HG02840 (cell line): ENCODE data around the gene HINT2.

Experiments used
- ATAC-seq: cut with Tn5 transposase; IDR thresholded peaks from one replicate; pipeline ENCODE4 v1.9.1; 2021; ENCODE audit warnings: mild to moderate bottlenecking, moderate library complexity, moderate number of reproducible peaks; ENCODE audit not compliant: unreplicated experiment, low FRiP score

Gene HINT2

DNA sequence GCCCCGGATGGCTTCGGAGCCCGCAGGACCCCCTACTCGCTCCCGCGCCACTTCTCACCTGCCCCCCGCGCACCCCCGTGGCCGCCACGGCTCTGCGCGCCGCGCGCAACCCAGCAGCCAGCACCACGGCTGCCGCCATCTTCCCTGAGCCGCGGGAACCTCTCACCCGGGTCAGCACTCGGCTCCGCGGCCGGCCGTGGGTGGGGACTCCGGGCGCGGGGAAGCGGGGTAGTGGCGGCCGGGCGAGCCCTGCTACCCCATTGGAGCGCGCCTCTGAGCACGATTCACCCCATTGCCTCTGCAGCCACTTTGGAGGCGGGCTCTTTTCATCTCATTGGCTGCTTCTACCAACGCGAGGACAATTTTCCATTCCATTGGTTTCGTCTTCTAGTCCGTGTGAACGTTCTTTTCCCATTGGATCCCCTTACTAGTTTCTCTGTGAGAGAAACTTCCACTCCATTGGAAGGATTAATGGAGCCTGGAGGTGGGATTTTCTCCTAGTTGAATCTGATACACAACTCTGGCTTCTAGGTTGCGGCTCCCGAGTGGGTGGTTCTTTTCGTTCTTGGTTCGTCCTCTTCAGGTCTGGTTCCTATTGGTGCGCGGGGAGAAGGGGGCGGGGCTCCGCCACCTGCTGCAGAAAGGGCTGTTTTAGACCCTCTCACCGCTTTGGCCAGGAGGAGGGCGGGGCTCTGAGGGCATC lies at the start of gene HINT2:
Gene HINT2 (minus strand): TSS at position 202 of the 703 bp plus-strand sequence. CDS start 63 bp downstream, at position 139.
- peak; percentile 74 for ATAC-seq

DNA sequence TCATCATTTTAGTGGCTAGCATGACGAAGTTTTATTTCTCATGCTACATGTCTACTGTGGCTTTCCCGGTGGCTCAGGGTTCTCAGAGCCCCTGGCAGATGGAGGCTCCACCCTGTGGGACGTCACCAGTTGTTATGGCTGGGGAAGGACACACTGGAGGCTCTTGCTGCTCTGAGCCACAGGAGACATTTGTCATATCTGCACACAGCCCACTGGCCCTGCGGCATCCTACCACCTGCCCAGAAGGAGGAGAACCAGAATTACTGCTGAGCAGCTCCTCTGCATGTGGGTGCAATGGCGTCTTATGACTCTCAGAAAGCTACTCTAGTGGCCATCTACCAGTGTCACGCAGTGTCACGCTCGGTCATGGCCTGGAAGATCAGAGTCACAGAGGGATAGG lies 48.7 kb upstream of the HINT2 start:
- ATAC-seq: no peak

DNA sequence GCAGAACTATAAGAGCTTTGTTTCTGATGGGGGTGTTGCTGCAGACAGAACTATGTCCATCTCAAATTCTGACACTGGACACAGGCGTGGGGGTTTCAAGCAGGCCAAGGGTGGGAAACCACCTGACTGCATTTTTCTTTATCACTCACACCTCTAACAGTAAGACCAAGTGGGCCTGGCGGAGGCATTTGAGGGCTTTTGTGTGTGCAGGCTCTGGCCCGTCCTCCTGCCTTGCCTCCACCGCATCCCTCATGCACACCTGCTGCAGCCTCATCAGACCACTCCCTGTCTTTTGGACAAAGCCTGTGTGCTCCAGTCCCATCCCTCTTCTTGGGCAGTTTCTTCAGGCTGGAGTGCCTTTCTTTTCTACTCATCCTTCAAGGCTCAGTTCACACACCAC lies 47.5 kb upstream of the HINT2 start:
- ATAC-seq: no peak

DNA sequence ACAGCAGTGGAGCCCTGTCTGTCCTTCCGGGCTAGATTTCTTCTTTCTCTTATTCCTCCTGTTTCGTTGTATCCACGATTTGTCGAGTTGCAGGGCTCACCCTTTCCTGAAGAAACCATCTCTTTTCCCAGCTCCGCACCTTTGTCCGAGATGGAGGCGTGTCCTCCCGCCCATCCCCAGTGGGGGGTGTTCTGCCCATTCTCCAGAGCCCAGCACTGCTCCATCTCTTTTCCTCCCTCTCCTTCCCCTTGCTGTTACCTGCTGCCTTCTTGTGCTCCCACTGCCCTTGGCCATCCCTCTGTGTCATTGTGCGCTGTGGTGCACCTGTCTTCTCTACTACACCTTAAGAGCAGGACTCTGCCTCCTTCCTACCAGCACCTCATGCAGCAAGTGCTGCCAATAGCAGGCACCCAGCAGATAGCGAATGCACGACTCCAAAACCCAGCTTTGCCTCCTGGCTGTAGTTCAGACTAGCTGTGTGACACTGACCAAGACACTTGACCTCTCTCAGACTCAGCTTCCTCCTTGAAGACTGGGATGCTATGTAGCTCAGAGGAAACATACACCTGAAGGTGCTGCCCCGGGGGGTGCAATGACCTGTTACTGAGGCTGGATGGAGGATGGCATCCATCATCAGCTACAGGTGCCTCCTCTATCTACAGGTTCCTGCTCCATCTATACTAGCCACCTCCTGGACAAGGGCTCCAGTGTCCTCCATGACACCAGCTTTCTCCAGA lies 46.5 kb upstream of the HINT2 start:
- no peak for ATAC-seq

GRCh38 chr9:35859990-35860339 lies 45.1 kb upstream of the HINT2 start:
- ATAC-seq: no peak

GRCh38 chr9:35859310-35859989 lies 44.6 kb upstream of the HINT2 start:
- no peak for ATAC-seq

DNA sequence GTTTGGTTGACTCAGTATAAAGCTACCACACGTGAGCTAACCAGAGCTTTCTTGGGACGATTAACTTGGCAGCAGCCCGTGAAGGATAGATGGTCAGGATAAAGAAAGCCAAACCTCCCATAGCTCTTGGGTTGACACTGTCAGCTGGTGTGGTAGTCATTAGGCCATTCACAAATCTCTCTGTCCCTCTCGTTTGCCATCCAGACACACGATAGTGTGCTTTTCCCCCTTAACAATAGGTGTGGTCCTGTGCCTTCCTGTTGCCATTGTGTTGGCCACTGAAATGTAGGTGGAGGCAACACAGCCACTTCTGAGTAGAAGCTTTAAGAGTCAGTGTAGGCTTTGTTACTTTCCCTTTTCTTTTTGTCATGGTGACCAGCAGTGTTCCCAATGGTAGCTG lies 43.6 kb upstream of the HINT2 start:
- no peak for ATAC-seq

DNA sequence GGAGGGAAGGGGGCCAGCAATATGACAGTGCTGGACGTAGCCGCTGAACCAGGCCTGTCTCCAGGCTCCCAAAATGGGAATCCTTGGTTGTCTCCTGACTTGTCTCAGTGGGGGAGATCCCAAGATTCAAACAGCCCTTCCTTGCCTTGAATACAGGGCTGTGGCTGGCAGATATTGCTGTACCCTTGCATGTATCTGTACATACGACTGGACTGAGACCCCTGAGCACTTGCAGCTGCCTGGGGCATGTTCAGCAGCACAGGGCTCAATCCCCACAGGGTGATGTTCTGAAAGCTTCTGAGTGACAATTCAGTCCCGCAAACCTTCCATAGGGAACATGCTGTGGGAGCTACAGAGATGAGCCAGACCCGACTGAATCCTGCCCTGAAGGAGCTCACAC lies 42.0 kb upstream of the HINT2 start:
- no peak for ATAC-seq

DNA sequence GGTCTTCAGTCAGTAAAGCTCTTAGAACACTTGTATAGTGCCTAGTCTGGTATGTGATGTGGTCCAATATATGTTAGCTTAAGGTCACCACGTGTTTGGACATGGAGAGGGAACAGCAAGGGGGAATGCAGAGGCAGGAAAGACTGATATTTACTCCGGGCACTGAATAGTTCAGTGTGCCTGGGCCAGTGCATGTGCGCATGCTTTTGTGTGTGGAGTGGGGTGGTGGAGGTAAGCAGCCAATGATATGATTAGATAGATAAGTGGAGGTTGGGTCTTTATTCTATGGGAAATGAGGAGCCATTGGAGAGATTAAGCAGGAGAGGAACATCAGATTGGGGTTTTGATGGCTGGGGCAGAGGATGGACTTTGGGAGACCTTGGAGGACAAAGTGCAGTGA lies 41.4 kb upstream of the HINT2 start:
- no peak for ATAC-seq

GRCh38 chr9:35854091-35854762 lies 39.4 kb upstream of the HINT2 start:
- no peak for ATAC-seq

DNA sequence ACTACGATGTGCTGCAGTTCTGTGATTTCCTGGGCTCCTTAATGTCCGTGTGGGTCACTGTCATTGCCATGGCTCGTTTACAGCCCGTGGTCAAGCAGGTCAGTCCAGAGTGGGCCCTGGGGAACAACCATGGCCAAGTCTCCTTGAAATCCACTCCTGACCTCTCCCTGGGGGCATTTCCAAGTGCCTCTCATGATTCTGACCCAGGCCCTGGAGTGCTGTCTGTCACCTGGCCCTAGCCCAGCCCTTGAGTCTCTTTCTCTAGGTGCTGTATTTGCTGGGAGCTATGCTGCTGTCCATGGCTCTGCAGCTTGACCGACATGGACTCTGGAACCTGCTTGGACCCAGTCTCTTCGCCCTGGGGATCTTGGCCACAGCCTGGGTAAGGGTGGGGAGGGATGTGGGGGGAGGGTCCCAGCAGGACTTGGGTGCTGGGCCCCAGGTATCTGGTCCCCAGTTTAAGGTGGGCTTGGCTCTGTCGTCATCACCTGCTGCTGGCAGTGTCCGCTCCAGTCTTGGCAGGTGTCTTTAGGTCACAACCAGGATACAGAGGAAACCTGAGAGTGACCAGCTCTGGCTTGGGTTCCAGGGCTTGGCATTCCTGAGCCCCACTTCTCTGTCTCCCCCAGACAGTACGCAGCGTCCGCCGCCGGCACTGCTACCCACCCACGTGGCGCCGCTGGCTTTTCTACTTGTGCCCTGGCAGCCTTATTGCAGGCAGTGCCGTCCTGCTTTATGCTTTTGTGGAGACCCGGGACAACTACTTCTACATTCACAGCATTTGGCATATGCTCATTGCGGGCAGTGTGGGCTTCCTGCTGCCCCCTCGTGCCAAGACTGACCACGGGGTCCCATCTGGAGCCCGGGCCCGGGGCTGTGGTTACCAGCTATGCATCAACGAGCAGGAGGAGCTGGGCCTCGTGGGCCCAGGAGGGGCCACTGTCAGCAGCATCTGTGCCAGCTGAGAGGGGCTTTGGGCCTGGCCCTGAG lies 38.3 kb upstream of the HINT2 start:
- no peak for ATAC-seq

GRCh38 chr9:35852267-35852815 lies 37.5 kb upstream of the HINT2 start:
- ATAC-seq: no peak

DNA sequence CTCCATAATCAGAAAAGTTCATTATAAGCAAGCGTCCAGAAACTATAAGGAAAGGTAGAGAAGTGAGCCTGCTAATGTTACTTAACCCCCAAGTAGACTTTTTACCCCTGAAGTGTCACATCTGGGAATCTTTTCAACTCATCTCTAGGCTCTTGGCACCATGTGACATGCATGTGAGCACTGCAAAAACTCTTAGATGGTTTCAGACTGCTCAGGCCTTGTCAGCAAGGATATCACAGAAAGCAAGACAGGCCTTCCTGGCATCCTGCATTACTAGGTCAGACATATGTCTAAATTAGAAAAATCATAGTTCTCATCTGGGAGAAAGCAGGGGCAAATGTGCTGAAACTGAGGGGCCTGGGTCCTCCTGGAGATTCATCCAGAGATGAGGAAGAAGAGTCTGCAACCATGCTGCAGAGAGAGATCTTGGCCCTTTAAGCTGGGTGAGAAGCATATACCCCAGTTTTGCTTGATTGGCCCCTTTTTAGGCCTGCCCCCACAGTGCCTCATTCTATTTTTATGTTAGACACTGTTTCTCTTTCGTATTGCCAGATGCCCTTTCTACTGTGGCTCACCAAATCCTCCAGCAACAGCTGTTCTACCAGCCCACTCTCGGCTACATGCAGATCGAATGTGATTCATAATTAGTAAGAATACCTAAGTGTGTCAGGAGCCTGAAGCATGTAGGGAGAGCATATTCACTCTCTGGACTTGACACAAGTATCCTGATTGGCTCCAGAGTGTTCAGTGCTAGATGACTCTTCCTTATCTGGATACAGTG lies 33.1 kb upstream of the HINT2 start:
- peak; percentile 93 for ATAC-seq

DNA sequence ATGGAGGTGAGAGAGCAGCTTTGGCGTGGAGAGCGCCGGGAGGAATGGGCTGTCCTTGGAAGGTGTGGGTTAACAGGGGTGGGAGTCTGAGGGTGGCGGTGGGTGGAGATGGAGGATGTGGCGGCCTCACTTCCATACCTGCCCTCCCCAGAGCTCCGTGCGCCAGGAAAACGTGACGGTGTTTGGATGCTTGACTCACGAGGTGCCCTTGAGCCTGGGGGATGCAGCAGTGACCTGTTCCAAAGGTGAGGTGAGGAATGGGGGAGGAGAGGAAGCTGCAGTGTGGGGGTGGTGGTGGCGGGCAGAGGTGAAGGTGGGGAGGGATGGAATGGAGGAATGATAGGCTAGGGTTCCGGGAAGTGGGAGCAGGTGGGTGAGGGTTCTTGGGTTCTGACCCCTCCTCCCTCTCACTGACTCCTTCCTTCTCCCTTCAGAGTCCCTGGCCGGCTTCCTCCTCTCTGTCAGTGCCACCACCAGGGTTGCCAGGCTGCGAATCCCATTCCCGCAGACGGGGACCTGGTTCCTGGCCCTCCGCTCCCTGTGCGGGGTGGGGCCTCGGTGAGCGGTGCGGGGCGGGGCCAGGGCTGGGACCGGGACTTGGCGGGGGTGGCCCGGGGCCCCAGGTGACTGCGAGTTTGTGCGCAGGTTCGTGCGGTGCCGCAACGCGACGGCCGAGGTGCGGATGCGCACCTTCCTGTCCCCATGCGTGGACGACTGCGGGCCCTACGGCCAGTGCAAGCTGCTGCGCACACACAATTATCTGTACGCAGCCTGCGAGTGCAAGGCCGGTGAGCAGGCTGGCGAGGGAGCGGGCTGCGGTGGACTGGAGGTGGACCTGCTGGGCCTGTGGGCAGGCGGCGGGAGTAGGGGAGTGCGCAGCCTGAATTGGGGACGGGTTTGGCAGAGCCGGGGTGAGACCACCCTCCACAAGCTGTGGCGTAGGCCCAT lies 31.3 kb upstream of the HINT2 start:
- ATAC-seq: no peak

DNA sequence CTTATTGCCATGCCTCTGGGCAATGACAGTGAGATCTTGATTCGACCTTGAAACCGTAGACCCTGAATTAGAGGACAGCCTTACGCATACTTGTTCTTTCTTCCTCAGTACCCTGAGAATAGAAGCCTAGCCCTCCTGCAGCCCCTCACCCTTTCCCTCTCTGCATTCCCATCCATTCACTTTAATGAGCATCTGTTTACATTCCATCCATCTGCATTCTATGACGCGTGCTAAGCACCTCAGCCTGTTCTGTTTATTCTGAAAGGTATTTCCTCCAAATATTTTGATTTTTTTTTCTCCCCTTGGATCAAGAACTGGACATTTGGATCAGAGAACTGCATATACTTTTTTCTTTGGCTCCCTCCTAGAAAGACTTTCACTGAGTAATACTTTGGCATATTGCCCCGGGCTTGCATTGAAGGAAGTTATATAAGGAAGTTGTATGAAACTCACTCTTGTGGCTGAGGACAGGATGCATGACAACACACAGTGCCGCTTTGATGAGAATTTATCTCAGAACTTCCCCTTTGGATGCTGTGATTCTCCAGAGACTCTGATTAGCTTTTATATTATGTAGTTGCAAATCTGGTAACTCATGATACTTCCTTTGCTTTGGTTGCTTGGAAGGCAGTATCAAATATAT lies 29.9 kb upstream of the HINT2 start:
- ATAC-seq: no peak

GRCh38 chr9:35842795-35843194 lies 28.0 kb upstream of the HINT2 start:
- ATAC-seq: peak; percentile 75

DNA sequence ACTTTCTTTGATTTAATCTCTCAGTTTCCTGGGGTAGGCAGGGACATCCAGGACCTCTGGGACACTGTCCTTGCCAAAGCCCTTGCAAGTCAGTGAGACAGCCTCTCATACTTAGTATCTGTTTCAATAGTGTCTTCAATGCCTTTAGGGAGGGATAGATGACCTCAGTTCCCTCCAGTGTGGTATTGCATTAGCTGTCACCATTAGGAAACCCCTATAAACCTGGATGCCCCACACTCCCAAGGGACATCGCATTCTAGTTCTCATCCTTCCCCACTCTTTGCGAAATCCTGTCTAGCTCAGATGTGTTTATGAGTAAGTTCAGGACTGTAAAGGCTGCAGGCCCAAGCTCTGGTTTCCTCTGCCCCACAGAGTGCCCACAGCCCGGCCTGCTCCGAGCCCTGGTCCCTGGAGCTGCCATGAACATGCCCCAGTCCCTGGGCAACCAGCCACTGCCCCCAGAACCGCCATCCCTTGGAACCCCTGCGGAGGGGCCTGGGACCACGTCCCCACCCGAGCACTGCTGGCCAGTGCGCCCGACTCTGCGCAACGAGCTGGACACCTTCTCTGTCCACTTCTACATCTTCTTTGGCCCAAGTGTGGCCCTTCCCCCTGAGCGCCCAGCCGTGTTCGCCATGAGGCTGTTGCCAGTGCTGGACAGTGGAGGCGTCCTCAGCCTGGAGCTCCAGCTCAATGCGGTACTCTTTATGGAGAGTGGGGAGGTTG lies 27.3 kb upstream of the HINT2 start:
- ATAC-seq: no peak
